HG03469 (cell line): Measurements from ENCODE around the gene CHODL.

ENCODE experiments used
- ATAC-seq: cut with Tn5 transposase; IDR thresholded peaks from one replicate; pipeline ENCODE4 v1.9.1; 2021; ENCODE audit warnings: mild to moderate bottlenecking, moderate library complexity, moderate number of reproducible peaks; ENCODE audit not compliant: unreplicated experiment

Gene CHODL, protein sequence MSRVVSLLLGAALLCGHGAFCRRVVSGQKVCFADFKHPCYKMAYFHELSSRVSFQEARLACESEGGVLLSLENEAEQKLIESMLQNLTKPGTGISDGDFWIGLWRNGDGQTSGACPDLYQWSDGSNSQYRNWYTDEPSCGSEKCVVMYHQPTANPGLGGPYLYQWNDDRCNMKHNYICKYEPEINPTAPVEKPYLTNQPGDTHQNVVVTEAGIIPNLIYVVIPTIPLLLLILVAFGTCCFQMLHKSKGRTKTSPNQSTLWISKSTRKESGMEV

DNA sequence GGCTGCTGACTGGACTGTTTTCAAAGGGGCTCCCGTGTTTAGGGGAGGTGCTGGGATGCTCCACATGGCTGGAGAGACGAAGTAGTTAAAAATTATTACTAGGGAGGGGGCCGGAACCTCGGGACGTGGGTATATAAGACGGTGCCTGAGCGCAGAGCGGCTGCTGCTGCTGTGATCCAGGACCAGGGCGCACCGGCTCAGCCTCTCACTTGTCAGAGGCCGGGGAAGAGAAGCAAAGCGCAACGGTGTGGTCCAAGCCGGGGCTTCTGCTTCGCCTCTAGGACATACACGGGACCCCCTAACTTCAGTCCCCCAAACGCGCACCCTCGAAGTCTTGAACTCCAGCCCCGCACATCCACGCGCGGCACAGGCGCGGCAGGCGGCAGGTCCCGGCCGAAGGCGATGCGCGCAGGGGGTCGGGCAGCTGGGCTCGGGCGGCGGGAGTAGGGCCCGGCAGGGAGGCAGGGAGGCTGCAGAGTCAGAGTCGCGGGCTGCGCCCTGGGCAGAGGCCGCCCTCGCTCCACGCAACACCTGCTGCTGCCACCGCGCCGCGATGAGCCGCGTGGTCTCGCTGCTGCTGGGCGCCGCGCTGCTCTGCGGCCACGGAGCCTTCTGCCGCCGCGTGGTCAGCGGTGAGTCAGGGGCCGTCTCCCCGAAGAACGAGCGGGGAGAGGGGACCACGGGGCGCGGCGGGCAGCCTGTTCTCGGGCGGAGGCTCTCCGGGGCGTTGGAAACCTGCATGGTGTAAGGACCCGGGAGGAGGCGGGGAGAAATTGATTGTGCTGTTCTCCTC, at the start of gene CHODL:
TSS of gene CHODL (plus strand) at position 163 of the 793 bp plus-strand sequence. CDS start at position 554, 391 bp downstream.
- ATAC-seq, result no peak

DNA sequence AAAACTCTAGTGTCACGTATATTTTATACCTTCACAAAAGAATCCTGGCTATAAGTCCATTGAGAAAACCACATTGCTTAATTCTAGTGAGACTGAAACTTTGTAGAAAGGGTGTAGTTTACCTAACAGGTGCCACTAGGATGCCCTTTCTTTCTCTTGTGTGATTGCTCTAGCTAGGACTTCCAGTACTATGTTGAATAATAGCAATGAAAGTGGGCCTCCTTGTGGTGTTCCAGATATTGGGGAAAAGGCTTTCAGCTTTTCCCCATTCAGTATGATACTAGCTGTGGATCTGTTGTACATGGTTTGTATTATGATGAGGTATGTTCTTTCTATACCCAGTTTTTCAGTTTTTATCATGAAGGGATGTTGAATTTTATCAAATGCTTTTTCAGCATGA, 39.7 kb upstream of the CHODL start:
- no peak for ATAC-seq

DNA sequence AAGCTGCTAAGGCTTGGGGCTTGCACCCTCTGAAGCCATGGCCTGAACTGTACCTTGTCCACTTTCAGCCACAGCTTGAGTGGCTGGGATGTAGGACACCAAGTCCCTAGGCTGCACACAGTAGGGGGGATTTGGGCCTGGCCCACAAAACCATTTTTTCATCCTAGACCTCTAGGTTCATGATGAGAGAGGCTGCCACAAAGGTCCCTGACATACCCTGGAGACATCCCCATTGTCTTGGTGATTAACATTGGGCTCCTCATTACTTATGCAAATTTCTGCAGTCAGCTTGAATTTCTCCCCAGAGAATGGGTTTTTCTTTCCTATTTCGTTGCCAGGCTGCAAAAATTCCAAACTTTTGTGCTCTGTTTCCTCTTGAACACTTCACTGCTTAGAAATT, 26.3 kb upstream of the CHODL start:
- ATAC-seq, result no peak

DNA sequence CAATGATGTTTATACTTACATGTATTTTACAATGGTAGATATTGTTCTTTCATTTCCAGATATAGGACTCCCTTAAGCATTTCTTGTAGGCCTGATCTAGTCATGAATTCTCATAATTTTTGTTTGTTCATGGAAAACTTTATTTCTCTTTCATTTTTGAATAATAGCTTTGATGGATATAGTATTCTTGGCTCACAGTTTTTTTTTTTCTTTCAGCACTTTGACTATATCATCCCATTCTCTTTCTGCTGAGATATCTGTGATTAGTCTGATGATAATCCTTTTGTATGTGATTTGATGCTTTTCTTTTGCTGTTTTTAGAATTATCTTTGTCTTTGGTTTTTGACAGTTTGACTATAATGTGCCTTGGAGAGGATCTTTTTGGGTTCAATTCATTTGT, 24.1 kb upstream of the CHODL start:
- ATAC-seq, result no peak

DNA sequence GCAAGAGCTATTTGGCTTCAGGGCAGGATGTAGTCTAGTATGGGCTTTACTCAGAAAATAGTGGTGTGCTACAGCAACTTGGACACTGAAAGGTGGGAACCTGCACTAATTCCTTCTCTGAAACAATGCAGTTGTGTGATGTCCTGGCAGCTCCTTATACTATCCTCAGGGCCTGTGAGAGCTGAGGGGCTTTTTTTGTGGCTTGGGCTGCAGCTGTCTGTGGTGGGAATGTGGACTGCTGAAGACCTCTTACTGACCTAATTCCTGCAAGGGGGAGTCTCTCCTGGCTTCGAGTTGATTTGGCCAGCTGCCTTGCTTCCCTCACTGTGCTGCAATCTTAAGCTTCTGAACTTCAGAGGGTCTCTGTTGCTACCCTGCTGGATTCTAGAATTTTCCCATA, 22.3 kb upstream of the CHODL start:
- no peak for ATAC-seq

- no peak for ATAC-seq
These were observed 16.4 kb upstream of the CHODL start for GRCh38 chr21:18228060-18228739.

GRCh38 chr21:18235545-18235944, 9.1 kb upstream of the CHODL start:
- ATAC-seq, result no peak

DNA sequence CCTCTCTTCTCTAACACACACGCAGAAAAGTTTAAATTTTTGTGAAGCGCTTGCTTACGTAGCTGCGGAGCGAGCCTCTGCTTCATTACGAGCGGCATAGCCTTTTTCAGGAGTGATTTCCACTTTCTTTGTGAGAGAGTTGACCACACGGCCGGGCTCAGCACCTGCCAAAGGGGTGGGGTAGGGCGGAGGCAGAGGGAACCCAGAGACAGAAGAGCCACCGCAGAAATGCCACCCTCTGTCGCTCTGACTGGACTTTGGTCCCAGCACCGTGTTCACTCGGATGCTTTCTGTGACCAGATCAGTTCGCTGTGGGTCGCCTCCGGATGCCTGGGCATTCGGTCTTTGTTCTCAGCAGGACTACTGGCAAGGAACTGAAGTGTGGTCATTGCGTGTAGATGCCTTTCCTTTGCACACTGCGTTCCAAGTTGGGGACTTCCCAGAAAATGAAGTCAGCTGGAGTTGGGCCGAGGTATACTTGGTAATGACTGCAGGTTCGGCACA, 883 bp downstream of the CHODL start:
- no peak for ATAC-seq

DNA sequence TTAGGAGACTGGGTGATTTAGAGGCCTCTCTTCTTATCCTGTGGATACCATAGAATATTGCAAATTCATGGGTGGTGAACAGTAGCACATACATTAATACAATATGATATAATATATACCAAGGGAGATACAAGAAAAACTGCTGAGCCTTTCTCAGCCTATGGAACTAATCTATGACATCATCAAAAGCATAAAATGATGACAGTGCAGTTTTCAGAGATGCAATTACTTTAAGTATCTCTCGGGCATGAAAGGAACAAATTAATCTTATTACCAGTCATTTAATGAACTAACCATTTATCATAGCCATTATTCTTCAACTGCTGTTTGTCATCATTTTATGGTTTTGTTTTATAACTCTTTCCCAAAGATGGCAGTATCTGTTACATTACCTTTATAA, 3.5 kb downstream of the CHODL start:
- ATAC-seq, result no peak

- no peak for ATAC-seq
These were observed 5.0 kb downstream of the CHODL start for GRCh38 chr21:18249672-18250071.

DNA sequence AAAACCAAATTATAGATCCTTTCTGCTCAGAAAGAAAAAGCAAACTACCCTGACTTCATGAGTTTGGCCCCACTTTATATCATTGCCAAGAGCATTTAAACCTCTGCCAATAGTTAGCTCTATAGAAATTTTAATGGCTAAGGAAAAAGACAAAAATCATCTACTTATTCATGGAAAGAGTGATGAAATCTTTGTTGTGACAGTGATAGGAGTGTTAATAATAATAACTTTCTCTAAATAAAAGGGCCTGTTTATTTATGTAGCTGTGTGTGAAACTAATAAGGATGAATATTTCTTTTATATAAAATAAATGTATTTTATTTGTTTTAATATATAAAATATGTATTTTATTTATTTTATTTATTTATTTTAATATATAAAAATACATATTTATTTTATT, 6.4 kb downstream of the CHODL start:
- ATAC-seq, result no peak

- ATAC-seq, result no peak
These were observed 7.6 kb downstream of the CHODL start for GRCh38 chr21:18252256-18252655.

DNA sequence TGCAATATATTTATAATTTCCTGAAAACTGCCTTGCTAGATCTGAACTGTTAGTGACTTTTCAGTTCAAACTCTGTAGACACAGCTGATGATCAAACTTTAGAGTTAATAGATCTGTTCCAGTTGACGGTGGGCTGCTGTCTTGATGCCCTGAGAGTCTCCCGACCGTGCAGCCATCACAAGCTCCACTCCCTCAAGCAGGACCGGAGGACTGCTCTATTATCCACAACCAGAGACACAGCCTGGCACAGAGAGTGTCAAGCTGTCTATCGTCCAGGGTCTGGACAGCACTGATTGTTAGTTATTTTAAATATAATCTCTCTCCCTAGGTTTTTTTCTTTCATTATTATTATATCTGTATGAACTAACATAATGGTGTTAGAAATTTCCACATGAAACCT, 8.0 kb downstream of the CHODL start:
- no peak for ATAC-seq

GRCh38 chr21:18253221-18253620, 8.6 kb downstream of the CHODL start:
- no peak for ATAC-seq

- no peak for ATAC-seq
These were observed 9.2 kb downstream of the CHODL start for GRCh38 chr21:18253799-18254198.

DNA sequence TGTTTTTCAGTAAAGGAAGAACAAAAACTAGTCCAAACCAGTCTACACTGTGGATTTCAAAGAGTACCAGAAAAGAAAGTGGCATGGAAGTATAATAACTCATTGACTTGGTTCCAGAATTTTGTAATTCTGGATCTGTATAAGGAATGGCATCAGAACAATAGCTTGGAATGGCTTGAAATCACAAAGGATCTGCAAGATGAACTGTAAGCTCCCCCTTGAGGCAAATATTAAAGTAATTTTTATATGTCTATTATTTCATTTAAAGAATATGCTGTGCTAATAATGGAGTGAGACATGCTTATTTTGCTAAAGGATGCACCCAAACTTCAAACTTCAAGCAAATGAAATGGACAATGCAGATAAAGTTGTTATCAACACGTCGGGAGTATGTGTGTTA, 21.3 kb downstream of the CHODL start:
- ATAC-seq, result no peak

DNA sequence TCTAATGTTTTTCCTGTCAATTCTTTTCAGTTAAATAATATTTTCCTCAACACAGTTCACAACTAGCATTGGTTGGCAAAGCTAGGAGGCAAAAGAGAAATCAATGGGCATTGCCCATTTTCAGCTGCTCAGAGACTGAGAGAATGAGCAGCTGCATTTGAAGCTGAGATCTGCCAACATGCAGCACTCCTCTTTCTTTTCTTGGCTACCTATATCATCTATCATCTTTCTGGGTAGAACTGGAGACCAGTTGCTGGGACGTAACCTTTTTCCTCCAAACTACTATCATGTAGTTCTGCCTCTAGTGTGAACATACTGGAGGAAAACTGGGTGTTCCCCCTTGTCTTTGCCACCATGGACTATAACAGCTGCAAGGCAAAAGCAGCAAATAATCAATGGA, 22.9 kb downstream of the CHODL start:
- ATAC-seq, result no peak

DNA sequence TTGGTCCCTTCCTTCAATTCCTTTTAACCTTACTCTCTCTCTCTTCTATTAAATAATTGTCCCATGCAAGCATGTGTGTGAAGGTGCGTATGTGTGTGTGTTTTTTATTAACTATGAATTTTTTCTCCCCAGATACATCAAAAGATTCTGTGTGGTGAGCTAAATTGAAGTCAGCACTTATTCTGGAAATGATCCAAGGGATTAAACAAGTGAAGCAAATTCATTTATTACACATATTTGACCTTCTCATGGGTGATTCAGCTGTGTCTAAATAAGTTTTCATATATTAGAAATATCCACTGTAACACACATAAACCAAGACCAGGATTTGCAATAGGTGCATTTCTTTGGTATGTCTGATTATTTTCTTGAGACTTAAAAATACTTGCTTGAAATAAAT, 24.3 kb downstream of the CHODL start:
- no peak for ATAC-seq

- ATAC-seq, result no peak
These were observed 25.2 kb downstream of the CHODL start for GRCh38 chr21:18269856-18270255.

- ATAC-seq, result no peak
These were observed 28.8 kb downstream of the CHODL start for GRCh38 chr21:18273400-18273799.

GRCh38 chr21:18274370-18274769, 29.7 kb downstream of the CHODL start:
- no peak for ATAC-seq

- no peak for ATAC-seq
These were observed 31.1 kb downstream of the CHODL start for GRCh38 chr21:18275781-18276180.
